Naive thymus-derived CD4-positive, alpha-beta T cell (primary cell): ENCODE results near the gene HEATR3. TPM values are rescaled to one million over a fixed set of nuclear protein-coding genes. Genes with fewer than 3 reads are reported as not detected.
A peak's percentile ranks its signal among the peaks of the same experiment; 100 is the strongest.

Source experiments
- ATAC-seq: fragments of 150-1000 bp; cut with Tn5 transposase; 2 replicates; pipeline ENCODE4 v1.10.0; 2021; ENCODE audit warnings: mild to moderate bottlenecking, moderate library complexity
- CTCF ChIA-PET: fragments of 350-600 bp; sonication (Branson Sonifier 250); formaldehyde crosslinking; loops from one replicate; lab custom pipeline; 2021; ENCODE audit warnings: antibody characterized with exemption; lab: Charles Lee
- POLR2A ChIA-PET: fragments of 350-600 bp; sonication (Branson Sonifier 250); formaldehyde crosslinking; loops from one replicate; lab custom pipeline; 2021; ENCODE audit warnings: antibody characterized with exemption, inconsistent platforms; lab: Charles Lee
- DNase-seq, 9 donors: peaks; one replicate each; pipeline versions ENCODE4 v3.0.0 to v3.0.0-alpha.2; 2020 to 2022; ENCODE audit warnings: mixed read lengths in 1 of 9
- H3K27ac ChIP-seq: one replicate; pipeline ENCODE4 v1.7.0; 2013; ENCODE audit warnings: mild to moderate bottlenecking, low read depth, low read length, moderate library complexity
- H3K27me3 ChIP-seq, 2 donors: one replicate each; pipeline ENCODE4 v1.7.0; 2013; ENCODE audit warnings: low read length in 2 of 2, mild to moderate bottlenecking in 2 of 2, moderate library complexity in 2 of 2; ENCODE audit not compliant: control insufficient read depth in 2 of 2, insufficient read depth in 2 of 2
- H3K36me3 ChIP-seq, 3 experiments: 1 replicate in 2 of 3; 2 replicates in 1 of 3; pipeline ENCODE4 v1.7.0; 2013; ENCODE audit warnings: low read length in 3 of 3, mild to moderate bottlenecking in 3 of 3, moderate library complexity in 1 of 3; ENCODE audit not compliant: insufficient read depth in 3 of 3, control insufficient read depth in 2 of 3
- H3K4me1 ChIP-seq, 2 donors: one replicate each; pipeline ENCODE4 v1.7.0; 2013; ENCODE audit warnings: low read length in 2 of 2, mild to moderate bottlenecking in 2 of 2, moderate library complexity in 1 of 2; ENCODE audit not compliant: control insufficient read depth in 2 of 2, insufficient read depth in 2 of 2
- H3K4me3 ChIP-seq: 2 replicates; pipeline ENCODE4 v1.7.0; 2013; ENCODE audit warnings: mild to moderate bottlenecking, low read length
- H3K9me3 ChIP-seq, 3 experiments: 1 replicate in 2 of 3; 2 replicates in 1 of 3; pipeline ENCODE4 v1.7.0; 2013; ENCODE audit warnings: low read length in 3 of 3; ENCODE audit not compliant: control insufficient read depth in 2 of 3
- H3K27ac Mint-ChIP-seq, 9 donors: one replicate each; pipeline ENCODE4 v1.8.0; 2020 to 2022; ENCODE audit warnings: mixed read lengths in 9 of 9, mild to moderate bottlenecking in 8 of 9, moderate library complexity in 5 of 9, inconsistent platforms in 2 of 9
- H3K27me3 Mint-ChIP-seq, 5 donors: one replicate each; pipeline ENCODE4 v1.8.0; 2021 to 2022; ENCODE audit warnings: mixed read lengths in 5 of 5, mild to moderate bottlenecking in 1 of 5
- H3K36me3 Mint-ChIP-seq, 5 donors: one replicate each; pipeline ENCODE4 v1.8.0; 2020 to 2022; ENCODE audit warnings: mixed read lengths in 5 of 5, mild to moderate bottlenecking in 3 of 5, inconsistent platforms in 1 of 5
- H3K4me1 Mint-ChIP-seq, 7 donors: one replicate each; pipeline ENCODE4 v1.8.0; 2020 to 2022; ENCODE audit warnings: mixed read lengths in 7 of 7, mild to moderate bottlenecking in 3 of 7, inconsistent platforms in 1 of 7
- H3K4me3 Mint-ChIP-seq, 10 donors: one replicate each; pipeline ENCODE4 v1.8.0; 2020 to 2022; ENCODE audit warnings: mild to moderate bottlenecking in 10 of 10, mixed read lengths in 10 of 10, moderate library complexity in 6 of 10, inconsistent platforms in 2 of 10
- H3K9me3 Mint-ChIP-seq, 11 donors: one replicate each; pipeline ENCODE4 v1.8.0; 2020 to 2022; ENCODE audit warnings: mixed read lengths in 11 of 11, mild to moderate bottlenecking in 4 of 11, inconsistent platforms in 1 of 11, moderate library complexity in 1 of 11
- intact Hi-C, 2 donors: fragments of 100-400 bp; cut with micrococcal nuclease; formaldehyde crosslinking; loops; one replicate each; pipeline ENCODE4 v1.15.1; 2023
- polyA plus RNA-seq, 2 donors: library from polyadenylated mRNA; unstranded; fragments of 300-500 nt; fragmentation: Illumina TruSeq; gene quantifications; one replicate each; pipeline ENCODE4 v1.2.3, GENCODE V29; 2021
- total RNA-seq, 6 experiments: library from RNA in 5 of 6; stranded (reverse) in 5 of 6; gene quantifications; 1 replicate in 5 of 6; 2 replicates in 1 of 6; pipeline ENCODE4 v1.2.3 and lab custom pipeline; 2021 to 2026

Gene HEATR3
- total and polyA plus RNA-seq, 7 experiments from 2014 or later: 5.7 to 27.5 (median 21.1) TPM

DNA sequence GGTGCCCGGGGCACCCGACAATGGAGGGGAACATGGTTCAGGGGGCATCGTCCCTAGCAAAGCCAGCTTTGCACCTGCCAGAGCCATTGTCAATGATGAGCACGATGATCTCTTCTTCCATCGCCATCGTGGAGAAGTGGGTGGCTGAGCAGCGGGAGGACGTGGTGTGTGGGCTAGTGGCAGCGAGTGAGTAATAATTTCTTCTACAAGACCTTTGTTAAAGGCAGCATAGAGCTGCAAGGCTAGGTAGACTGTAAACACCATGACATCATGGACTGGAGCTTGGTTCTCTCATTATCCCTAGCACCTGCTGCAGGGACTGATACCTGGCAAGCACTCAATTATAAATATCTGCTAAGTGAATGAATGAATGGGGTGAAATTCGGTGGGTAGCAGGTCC lies 6.7 kb upstream of the HEATR3 start:
- intact Hi-C loops: no loop called here
- peak overlapping the region in 1 of 9 donors; percentile 57 for H3K27ac Mint-ChIP-seq

DNA sequence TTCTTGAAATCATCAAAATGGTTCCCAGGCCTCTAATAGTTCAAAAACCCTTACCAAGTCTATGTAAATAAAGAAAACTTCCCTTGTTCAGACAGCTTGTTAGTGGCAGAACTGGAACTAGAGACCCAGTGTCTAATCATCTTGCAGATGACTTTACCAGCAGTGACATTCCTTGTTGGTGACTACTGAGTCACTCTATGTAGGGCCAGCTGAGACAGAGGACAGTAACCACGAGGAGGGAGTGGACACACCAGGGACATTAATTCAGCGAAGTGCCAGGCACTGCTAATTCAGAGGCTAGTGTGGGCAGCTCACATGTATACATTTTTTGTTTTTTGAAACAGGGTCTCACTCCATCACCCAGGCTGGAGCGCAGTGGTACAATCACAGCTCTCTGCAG lies 6.1 kb upstream of the HEATR3 start:
- no peaks in the 10 kb centered on the region for H3K27me3 ChIP-seq
- H3K27me3 Mint-ChIP-seq: peaks cover 0 to 4% (median 3%) of the 10 kb centered on the region in 5 donors
- POLR2A ChIA-PET: no interaction called here
- H3K36me3 ChIP-seq: no peaks in the 10 kb centered on the region
- H3K4me3 ChIP-seq: no peak overlapping the region
- CTCF ChIA-PET: no interaction called here
- peaks cover 0 to 24% (median 8%) of the 10 kb centered on the region in 11 donors for H3K9me3 Mint-ChIP-seq
- no peaks in the 10 kb centered on the region for H3K4me1 ChIP-seq
- ATAC-seq (no peak), DNase-seq (no peak)
- peaks cover 0 to 7% (median 7%) of the 10 kb centered on the region in 5 donors for H3K36me3 Mint-ChIP-seq
- no peak overlapping the region for H3K27ac ChIP-seq
- H3K4me3 Mint-ChIP-seq: no peak overlapping the region
- intact Hi-C loops: no loop called here
- H3K4me1 Mint-ChIP-seq: peaks cover 0 to 4% (median 0%) of the 10 kb centered on the region in 7 donors
- peak overlapping the region in 1 of 9 donors; percentile 25 for H3K27ac Mint-ChIP-seq
- peaks cover 0 to 8% (median 0%) of the 10 kb centered on the region in 3 experiments for H3K9me3 ChIP-seq

More for the DNA sequence above, 6.7 kb upstream of the HEATR3 start:
- H3K27ac ChIP-seq: no peak overlapping the region
- CTCF ChIA-PET: no interaction called here
- no peak for ATAC-seq
- Mint-ChIP-seq H3K27me3 (peaks cover 0 to 4% (median 3%) of the 10 kb centered on the region in 5 donors), H3K36me3 (peaks cover 0 to 7% (median 7%) of the 10 kb centered on the region in 5 donors), H3K9me3 (peaks cover 0 to 24% (median 8%) of the 10 kb centered on the region in 11 donors), H3K4me1 (peaks cover 0 to 4% (median 0%) of the 10 kb centered on the region in 7 donors), H3K4me3 (no peak overlapping the region)
- no peak overlapping the region for H3K4me3 ChIP-seq
- H3K27me3 ChIP-seq: no peaks in the 10 kb centered on the region
- POLR2A ChIA-PET: no interaction called here
- no peaks in the 10 kb centered on the region for H3K4me1 ChIP-seq
- no peak for DNase-seq
- H3K36me3 ChIP-seq: no peaks in the 10 kb centered on the region
- H3K9me3 ChIP-seq: peaks cover 0 to 8% (median 0%) of the 10 kb centered on the region in 3 experiments

DNA sequence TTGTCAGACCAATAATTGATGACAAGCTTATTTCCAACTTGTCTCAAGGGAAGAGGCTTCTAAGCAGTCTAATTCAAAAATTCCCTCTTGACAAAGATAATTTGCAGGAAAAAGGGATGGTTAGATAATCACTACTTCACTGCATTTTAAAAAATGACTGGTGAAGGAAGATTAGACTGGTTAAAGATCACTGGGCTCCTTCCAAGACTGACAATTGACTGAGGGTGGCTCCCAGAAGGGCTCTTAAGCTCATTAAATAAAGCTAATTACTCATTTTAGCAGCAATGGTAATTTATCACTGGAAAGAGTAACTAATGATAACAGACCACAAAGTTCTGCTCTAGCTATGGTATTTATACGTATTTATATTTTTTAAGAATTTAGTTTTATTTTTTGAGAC lies 4.4 kb upstream of the HEATR3 start:
- peaks cover 0 to 10% (median 8%) of the 10 kb centered on the region in 7 donors for H3K4me1 Mint-ChIP-seq
- peaks cover 0 to 4% (median 0%) of the 10 kb centered on the region in 5 donors for H3K36me3 Mint-ChIP-seq
- H3K4me1 ChIP-seq: peaks cover 0 to 3% of the 10 kb centered on the region in 2 donors
- H3K27ac Mint-ChIP-seq: no peak overlapping the region
- H3K4me3 Mint-ChIP-seq: no peak overlapping the region
- DNase-seq (no peak), ATAC-seq (no peak)
- peaks cover 0 to 2% (median under 1%) of the 10 kb centered on the region in 5 donors for H3K27me3 Mint-ChIP-seq
- peaks cover 0 to 3% (median 0%) of the 10 kb centered on the region in 3 experiments for H3K36me3 ChIP-seq
- CTCF ChIA-PET: interaction anchor here (0.7 kb wide), 1 partner anchor 868 kb away, joined by 3 read pairs; no protein-coding TSS in a partner anchor
- peaks cover 0 to 12% (median 3%) of the 10 kb centered on the region in 11 donors for H3K9me3 Mint-ChIP-seq
- POLR2A ChIA-PET: no interaction called here
- H3K9me3 ChIP-seq: no peaks in the 10 kb centered on the region
- no peaks in the 10 kb centered on the region for H3K27me3 ChIP-seq
- intact Hi-C loops: no loop called here
- no peak overlapping the region for H3K27ac ChIP-seq
- no peak overlapping the region for H3K4me3 ChIP-seq

DNA sequence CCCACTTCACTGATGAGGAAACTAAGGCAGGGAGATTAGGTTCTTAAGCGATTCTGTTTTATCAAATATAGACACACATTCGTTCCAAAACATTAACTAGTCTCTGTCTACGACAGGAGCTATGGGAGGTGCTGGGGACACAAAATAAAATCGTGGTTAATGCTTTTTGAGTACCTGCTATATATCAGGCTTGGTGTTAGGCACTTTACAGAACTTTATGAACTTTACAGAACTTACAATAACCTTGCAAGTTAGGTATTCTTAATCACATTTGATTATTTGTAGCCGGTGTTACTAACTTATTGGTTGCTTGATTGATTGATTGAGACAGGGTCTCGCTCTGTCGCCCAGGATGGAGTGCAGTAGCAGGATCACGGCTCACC lies 538 bp upstream of the HEATR3 start:
- H3K36me3 ChIP-seq: peaks cover 0 to 16% (median 0%) of the 10 kb centered on the region in 3 experiments
- H3K4me1 ChIP-seq: peaks cover 17 to 18% of the 10 kb centered on the region in 2 donors
- no peak for ATAC-seq
- no peak for DNase-seq
- POLR2A ChIA-PET: interaction anchor here (0.8 to 2.5 kb wide), 3 partner anchors 40 to 208 kb away, joined by 3 to 16 read pairs (median 3); partner anchors contain the start of gene CNEP1R1
- H3K27ac Mint-ChIP-seq: peak overlapping the region; percentile 55 to 93 (median 86)
- intact Hi-C loops: loop anchor here (1.0 to 5.0 kb wide), 11 partner anchors 40 to 682 kb away; partner anchors contain the start of genes ADCY7 (in 2 of the 2), CNEP1R1 (in 2 of the 2), BRD7 (in 1 of the 2) and NKD1 (in 1 of the 2)
- peak overlapping the region; percentile 37 for H3K4me3 ChIP-seq
- no peaks in the 10 kb centered on the region for H3K9me3 ChIP-seq
- peaks cover 0 to 13% (median 8%) of the 10 kb centered on the region in 5 donors for H3K36me3 Mint-ChIP-seq
- H3K27me3 Mint-ChIP-seq: no peaks in the 10 kb centered on the region
- CTCF ChIA-PET: interaction anchor here (0.8 to 4.7 kb wide), 5 partner anchors 27 to 741 kb away, joined by 3 to 38 read pairs (median 3); no protein-coding TSS in a partner anchor
- no peaks in the 10 kb centered on the region for H3K27me3 ChIP-seq
- peak overlapping the region; percentile 80 to 92 (median 90) for H3K4me3 Mint-ChIP-seq
- peaks cover 0 to 1% (median 0%) of the 10 kb centered on the region in 11 donors for H3K9me3 Mint-ChIP-seq
- peaks cover 31 to 46% (median 42%) of the 10 kb centered on the region in 7 donors for H3K4me1 Mint-ChIP-seq
- H3K27ac ChIP-seq: no peak overlapping the region

DNA sequence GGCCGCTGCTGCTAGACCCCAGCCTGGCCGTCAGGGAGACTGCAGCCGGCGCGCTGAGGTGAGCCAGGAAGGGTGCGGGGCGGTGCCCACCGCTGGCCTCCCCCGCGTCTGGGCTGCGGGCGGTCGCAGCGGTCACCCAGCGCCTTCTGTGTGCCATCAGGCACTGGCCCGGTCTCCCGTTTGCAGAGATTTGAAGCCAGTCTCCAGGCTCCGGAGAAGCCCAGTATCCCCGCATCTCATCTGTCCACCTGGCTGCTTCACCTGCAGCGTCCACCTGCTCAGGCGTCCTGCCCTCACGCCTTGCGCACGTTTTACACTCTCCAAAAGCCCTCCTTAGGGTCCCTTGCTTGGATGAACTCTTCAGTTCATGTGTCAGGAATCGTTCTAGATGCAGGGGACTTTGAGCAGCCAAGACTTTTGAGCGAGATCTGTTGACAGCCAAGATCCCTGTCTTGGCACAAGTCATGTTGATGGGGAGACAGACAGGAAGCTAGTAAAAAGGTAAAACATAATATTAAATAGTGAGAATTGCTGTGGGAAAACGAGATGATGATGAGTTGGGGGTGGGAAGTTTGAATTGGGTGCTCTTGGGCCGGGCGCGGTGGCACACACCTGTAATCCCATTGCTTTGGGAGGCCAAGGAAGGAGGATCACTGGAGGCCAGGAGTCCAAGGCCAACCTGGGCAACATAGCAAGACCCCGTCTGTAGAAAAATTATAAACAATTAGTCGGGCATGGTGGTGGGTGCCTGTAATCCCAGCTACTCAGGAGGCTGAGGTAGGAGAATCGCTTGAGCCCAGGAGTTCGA lies 916 bp downstream of the HEATR3 start:
- peaks cover 17 to 18% of the 10 kb centered on the region in 2 donors for H3K4me1 ChIP-seq
- H3K4me3 Mint-ChIP-seq: peak overlapping the region; percentile 80 to 97 (median 92)
- DNase-seq (peak in 2 of 9 donors; percentile 2 to 7), ATAC-seq (no peak)
- peaks cover 0 to 22% (median 17%) of the 10 kb centered on the region in 5 donors for H3K36me3 Mint-ChIP-seq
- intact Hi-C loops: loop anchor here (1.0 to 5.0 kb wide), 10 partner anchors 86 to 681 kb away; partner anchors contain the start of genes ADCY7 (in 2 of the 2), BRD7 (in 1 of the 2), SNX20 (in 1 of the 2) and ZNF423 (in 1 of the 2)
- H3K27ac ChIP-seq: peak overlapping the region; percentile 81
- CTCF ChIA-PET: interaction anchor here (0.5 to 4.7 kb wide), 7 partner anchors 33 to 740 kb away, joined by 3 to 38 read pairs (median 4); no protein-coding TSS in a partner anchor
- peaks cover 0 to 28% (median 4%) of the 10 kb centered on the region in 3 experiments for H3K36me3 ChIP-seq
- H3K4me3 ChIP-seq: peak overlapping the region; percentile 91
- H3K27ac Mint-ChIP-seq: peak overlapping the region; percentile 30 to 96 (median 84)
- H3K9me3 Mint-ChIP-seq: peaks cover 0 to 1% (median 0%) of the 10 kb centered on the region in 11 donors
- H3K27me3 ChIP-seq: no peaks in the 10 kb centered on the region
- H3K9me3 ChIP-seq: no peaks in the 10 kb centered on the region
- H3K4me1 Mint-ChIP-seq: peaks cover 34 to 56% (median 49%) of the 10 kb centered on the region in 7 donors
- no peaks in the 10 kb centered on the region for H3K27me3 Mint-ChIP-seq
- POLR2A ChIA-PET: interaction anchor here (0.5 to 2.5 kb wide), 9 partner anchors 16 to 406 kb away, joined by 3 to 16 read pairs (median 4); partner anchors contain the start of gene CNEP1R1
